DND-41 (cell line): Measurements from ENCODE around the gene RNF215.

ENCODE experiments used
- ATAC-seq: fragments of 200-7000 bp; cut with Tn5 transposase; 3 replicates; pipeline ENCODE4 v1.9.1; 2021; ENCODE audit warnings: low read depth; ENCODE audit not compliant: insufficient read depth
- DNase-seq: peaks from one replicate; pipeline ENCODE4 v3.0.0-alpha.2; 2020
- H2AFZ ChIP-seq: 2 replicates; pipeline ENCODE4 v1.6.0; 2012; ENCODE audit warnings: low read depth, low read length
- H3K27ac ChIP-seq: 2 replicates; pipeline ENCODE4 v1.5.1; 2012; ENCODE audit warnings: low read length, inconsistent platforms
- H3K27me3 ChIP-seq: fragments of 200-600 bp; sonication (generic); 2 replicates; pipeline ENCODE4 v1.6.0; 2012; ENCODE audit warnings: low read length, mild to moderate bottlenecking, inconsistent platforms; ENCODE audit not compliant: insufficient read depth, poor library complexity
- H3K36me3 ChIP-seq: 2 replicates; pipeline ENCODE4 v1.5.1; 2012; ENCODE audit warnings: low read length, inconsistent platforms; ENCODE audit not compliant: insufficient read depth
- H3K4me1 ChIP-seq: 2 replicates; pipeline ENCODE4 v1.5.1; 2012; ENCODE audit warnings: mild to moderate bottlenecking, low read length; ENCODE audit not compliant: insufficient read depth
- H3K4me2 ChIP-seq: 2 replicates; pipeline ENCODE4 v1.6.0; 2012; ENCODE audit warnings: mild to moderate bottlenecking, moderate library complexity, low read length, inconsistent platforms; ENCODE audit not compliant: insufficient read depth
- H3K4me3 ChIP-seq, 2 experiments: fragments of 200-600 bp in 1 of 2; shearing (Covaris generic) in 1 of 2; 2 replicates each; pipeline ENCODE4 v1.5.1; 2012 to 2016; ENCODE audit warnings: inconsistent platforms in 2 of 2, low read length in 2 of 2, mild to moderate bottlenecking in 2 of 2, low read depth in 1 of 2, moderate library complexity in 1 of 2
- H3K79me2 ChIP-seq: 2 replicates; pipeline ENCODE4 v1.6.0; 2012; ENCODE audit warnings: low read length, inconsistent platforms; ENCODE audit not compliant: insufficient read depth
- H3K9ac ChIP-seq: 2 replicates; pipeline ENCODE4 v1.6.0; 2012; ENCODE audit warnings: low read depth, mild to moderate bottlenecking, inconsistent platforms, low read length, moderate library complexity
- H3K9me3 ChIP-seq: 2 replicates; pipeline ENCODE4 v1.5.1; 2012; ENCODE audit warnings: low read length, moderate library complexity, mild to moderate bottlenecking, inconsistent platforms; ENCODE audit not compliant: insufficient read depth, severe bottlenecking
- H4K20me1 ChIP-seq: 2 replicates; pipeline ENCODE4 v1.6.0; 2012; ENCODE audit warnings: low read length; ENCODE audit not compliant: insufficient read depth
- EZH2 ChIP-seq: IDR thresholded peaks from 3 replicates; pipeline ENCODE4 v1.6.1; 2012; ENCODE audit warnings: borderline replicate concordance, low read depth, mild to moderate bottlenecking, moderate library complexity, low read length, inconsistent platforms; ENCODE audit not compliant: severe bottlenecking
- TF ChIP-seq, protein P1 (sequence below): IDR thresholded peaks from 2 replicates; pipeline ENCODE4 v1.5.1; 2012; ENCODE audit warnings: borderline replicate concordance, low read length, moderate library complexity, mild to moderate bottlenecking; ENCODE audit not compliant: poor library complexity, severe bottlenecking; ENCODE audit errors: extremely low read depth

The RNF215 gene

DNA sequence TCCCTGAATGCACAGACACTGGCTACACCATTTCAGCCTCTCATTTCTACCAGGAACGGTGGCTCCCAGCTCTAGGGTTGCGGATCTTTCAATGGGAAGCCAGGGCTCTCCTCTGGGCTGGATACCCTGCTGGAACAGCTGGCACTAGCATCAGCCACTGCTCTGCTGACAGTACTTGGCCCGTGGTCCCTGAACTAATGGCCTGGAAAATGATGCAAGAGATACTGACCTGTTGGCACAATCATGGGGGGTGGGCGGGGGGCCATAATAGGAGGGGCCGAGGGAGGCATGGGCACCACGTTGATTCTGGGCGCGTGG is 49.8 kb downstream of the RNF215 start:
- TF ChIP-seq, protein P1, sequence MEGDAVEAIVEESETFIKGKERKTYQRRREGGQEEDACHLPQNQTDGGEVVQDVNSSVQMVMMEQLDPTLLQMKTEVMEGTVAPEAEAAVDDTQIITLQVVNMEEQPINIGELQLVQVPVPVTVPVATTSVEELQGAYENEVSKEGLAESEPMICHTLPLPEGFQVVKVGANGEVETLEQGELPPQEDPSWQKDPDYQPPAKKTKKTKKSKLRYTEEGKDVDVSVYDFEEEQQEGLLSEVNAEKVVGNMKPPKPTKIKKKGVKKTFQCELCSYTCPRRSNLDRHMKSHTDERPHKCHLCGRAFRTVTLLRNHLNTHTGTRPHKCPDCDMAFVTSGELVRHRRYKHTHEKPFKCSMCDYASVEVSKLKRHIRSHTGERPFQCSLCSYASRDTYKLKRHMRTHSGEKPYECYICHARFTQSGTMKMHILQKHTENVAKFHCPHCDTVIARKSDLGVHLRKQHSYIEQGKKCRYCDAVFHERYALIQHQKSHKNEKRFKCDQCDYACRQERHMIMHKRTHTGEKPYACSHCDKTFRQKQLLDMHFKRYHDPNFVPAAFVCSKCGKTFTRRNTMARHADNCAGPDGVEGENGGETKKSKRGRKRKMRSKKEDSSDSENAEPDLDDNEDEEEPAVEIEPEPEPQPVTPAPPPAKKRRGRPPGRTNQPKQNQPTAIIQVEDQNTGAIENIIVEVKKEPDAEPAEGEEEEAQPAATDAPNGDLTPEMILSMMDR, result no peak
- no peak for TF ChIP-seq EZH2
- DNase-seq (no peak), ATAC-seq (no peak)
- no peak overlapping the region for H3K4me2 ChIP-seq
- peaks cover 98% of the 10 kb centered on the region for H3K36me3 ChIP-seq
- no peak overlapping the region for H3K4me3 ChIP-seq
- H3K27ac ChIP-seq, result no peak overlapping the region
- no peaks in the 10 kb centered on the region for H3K27me3 ChIP-seq
- H2AFZ ChIP-seq, result no peak overlapping the region
- no peaks in the 10 kb centered on the region for H3K79me2 ChIP-seq
- no peaks in the 10 kb centered on the region for H3K9me3 ChIP-seq
- no peaks in the 10 kb centered on the region for H3K4me1 ChIP-seq
- no peak overlapping the region for H3K9ac ChIP-seq
- H4K20me1 ChIP-seq, result peaks cover 3% of the 10 kb centered on the region; the same call in 1 of the 2 replicates

DNA sequence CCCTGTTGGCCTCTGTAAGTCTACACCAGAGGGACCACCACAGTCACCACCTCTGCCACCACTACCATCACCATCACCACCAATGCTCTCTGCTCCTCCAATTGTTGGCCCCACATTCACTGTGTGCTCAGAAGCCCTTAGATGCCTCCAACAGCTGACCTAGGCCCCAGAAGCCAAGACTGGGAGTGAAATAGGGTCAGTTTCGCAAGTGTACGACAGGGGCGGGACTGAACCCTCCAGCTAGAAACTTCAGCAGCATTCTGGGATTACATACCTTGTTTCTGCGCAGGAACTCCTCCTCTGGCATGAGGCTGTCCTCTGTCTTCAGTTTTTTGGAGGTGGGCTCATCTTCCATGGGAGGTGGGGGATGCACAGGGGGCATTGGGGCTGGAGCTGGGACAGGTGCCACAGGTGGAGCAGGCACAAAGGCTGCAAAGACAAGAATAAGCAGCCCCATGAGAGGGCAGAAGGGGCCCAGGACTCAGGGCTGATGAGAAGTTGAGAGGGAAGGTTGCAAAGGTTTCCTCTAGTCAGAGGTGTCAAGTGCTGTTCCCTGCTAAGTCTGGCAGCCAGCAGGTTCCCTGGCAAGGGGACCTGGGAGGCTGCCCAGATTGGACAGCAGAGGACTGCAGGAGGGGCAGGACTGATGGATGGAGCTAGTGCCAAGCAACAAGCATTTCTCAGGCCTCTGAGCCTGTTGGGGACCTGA is 50.3 kb downstream of the RNF215 start:
- Histone ChIP-seq H3K36me3 (peaks cover 96% of the 10 kb centered on the region), H3K27me3 (no peaks in the 10 kb centered on the region), H3K27ac (no peak overlapping the region), H3K4me1 (no peaks in the 10 kb centered on the region), H3K4me2 (no peak overlapping the region), H4K20me1 (peaks cover 3% of the 10 kb centered on the region; the same call in 1 of the 2 replicates), H3K9ac (no peak overlapping the region), H3K4me3 (no peak overlapping the region), H2AFZ (no peak overlapping the region), H3K79me2 (no peaks in the 10 kb centered on the region), H3K9me3 (no peaks in the 10 kb centered on the region)
- no peak for TF ChIP-seq EZH2
- TF ChIP-seq, protein P1, result no peak
- ATAC-seq, result no peak
- DNase-seq, result no peak

DNA sequence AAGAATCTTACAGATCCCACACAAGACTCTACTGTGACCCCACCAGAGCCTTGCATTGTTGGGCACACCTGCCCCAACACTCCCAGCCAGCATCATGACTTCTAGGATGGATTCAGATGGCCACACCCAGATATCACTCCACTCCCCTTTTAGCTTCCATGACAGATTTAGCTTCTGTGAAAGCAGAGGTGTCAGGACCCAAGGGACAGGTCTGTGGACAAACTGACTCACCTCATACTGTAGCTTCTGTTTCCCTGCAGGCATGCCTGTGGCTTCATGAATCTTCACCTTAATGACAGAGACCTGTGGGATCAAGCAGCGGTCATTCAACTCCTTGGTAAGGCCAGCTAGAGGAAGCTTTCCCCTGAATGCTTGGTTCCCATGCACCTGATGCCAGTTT is 52.0 kb downstream of the RNF215 start:
- H3K4me1 ChIP-seq, result no peaks in the 10 kb centered on the region
- DNase-seq (no peak), ATAC-seq (no peak)
- no peak overlapping the region for H3K4me3 ChIP-seq
- no peak overlapping the region for H3K4me2 ChIP-seq
- H3K36me3 ChIP-seq, result peaks cover 90% of the 10 kb centered on the region
- H3K9ac ChIP-seq, result no peak overlapping the region
- H3K27ac ChIP-seq, result no peak overlapping the region
- no peak overlapping the region for H2AFZ ChIP-seq
- H3K9me3 ChIP-seq, result no peaks in the 10 kb centered on the region
- H3K79me2 ChIP-seq, result no peaks in the 10 kb centered on the region
- peaks cover 3% of the 10 kb centered on the region; the same call in 1 of the 2 replicates for H4K20me1 ChIP-seq
- no peaks in the 10 kb centered on the region for H3K27me3 ChIP-seq
- TF ChIP-seq EZH2, result no peak
- TF ChIP-seq, protein P1, result no peak

DNA sequence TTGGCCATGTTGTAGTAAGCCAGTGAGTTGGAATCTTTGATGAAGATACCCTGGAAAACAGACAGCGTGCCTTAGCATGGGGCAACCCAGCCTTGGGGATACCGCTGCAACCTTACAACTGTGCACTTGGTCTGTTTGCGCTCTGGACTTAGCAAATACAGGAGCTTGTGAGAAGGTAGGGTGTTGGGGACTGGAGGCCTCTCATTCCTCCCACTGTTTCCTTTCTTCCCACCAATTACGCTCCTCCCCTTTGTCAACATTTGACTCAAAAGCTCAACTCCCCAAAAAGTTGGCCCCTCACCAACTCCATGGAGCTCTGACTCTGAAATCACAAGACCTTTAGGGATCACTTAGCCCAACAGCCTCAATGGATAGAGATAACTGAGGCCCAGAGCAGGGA is 52.6 kb downstream of the RNF215 start:
- Histone ChIP-seq H3K36me3 (peaks cover 84% of the 10 kb centered on the region), H3K79me2 (no peaks in the 10 kb centered on the region), H2AFZ (no peak overlapping the region), H3K4me1 (no peaks in the 10 kb centered on the region), H3K4me3 (no peak overlapping the region), H3K27ac (no peak overlapping the region), H3K9me3 (no peaks in the 10 kb centered on the region), H3K9ac (no peak overlapping the region), H4K20me1 (peaks cover 3% of the 10 kb centered on the region; the same call in 1 of the 2 replicates), H3K27me3 (no peaks in the 10 kb centered on the region), H3K4me2 (no peak overlapping the region)
- TF ChIP-seq, protein P1, result no peak
- TF ChIP-seq EZH2, result no peak
- ATAC-seq (no peak), DNase-seq (no peak)
